Measurements from ENCODE around the gene TSPAN17. TPM values are rescaled to one million over a fixed set of nuclear protein-coding genes. Genes with fewer than 3 reads are reported as not detected.

The TSPAN17 gene
- polyA plus RNA-seq, 1 of the 3 experiments (the other 2 are of a cell fraction) = 61.7 TPM

- ChIA-PET CTCF (interaction anchor here (4.3 to 5.8 kb wide), 2 partner anchors 15 to 72 kb away, joined by 26 to 38 read pairs; no protein-coding TSS in a partner anchor), POLR2A (no interaction called here)
- no peak overlapping the region for H3K9ac ChIP-seq
- no peaks in the 10 kb centered on the region for H3K27me3 ChIP-seq (ENCODE audit: insufficient read depth)
- no peak for DNase-seq
- H3K4me1 ChIP-seq (ENCODE audit: control insufficient read depth in 1 of 2, insufficient read depth in 2 of 2, low read depth in 1 of 2, low read length in 1 of 2) = peaks cover 4 to 21% of the 10 kb centered on the region in 2 experiments; a peak in 2 of 4 replicates
- TF ChIP-seq USF2 (IDR thresholded peaks at IDR 0.05; ENCODE audit: borderline replicate concordance, low read depth, low read length) (no peak), RFX5 (IDR thresholded peaks at IDR 0.05; ENCODE audit: low read length) (no peak), JUND (IDR thresholded peaks at IDR 0.05) (no peak), GABPA (IDR thresholded peaks at IDR 0.05; ENCODE audit: low read depth) (no peak), MXI1 (IDR thresholded peaks at IDR 0.05; ENCODE audit: low read depth, low read length) (no peak), USF1 (IDR thresholded peaks at IDR 0.05; ENCODE audit: borderline replicate concordance, low read depth) (no peak), CHD2 (IDR thresholded peaks at IDR 0.05; ENCODE audit: low read length, partially characterized antibody) (no peak), RXRA (IDR thresholded peaks at IDR 0.05; ENCODE audit: borderline replicate concordance, low read depth) (no peak), MEF2A (IDR thresholded peaks at IDR 0.05; ENCODE audit: borderline replicate concordance, low read depth) (no peak), CTCF (IDR thresholded peaks at IDR 0.05) (no peak), SIN3A (IDR thresholded peaks at IDR 0.05; ENCODE audit: borderline replicate concordance, low read depth, low read length) (no peak)
- H3K4me2 ChIP-seq = no peak overlapping the region
- H3K9me3 ChIP-seq = no peaks in the 10 kb centered on the region
- H3K36me3 ChIP-seq (replicated peaks in 1 of 2; ENCODE audit: control insufficient read depth in 1 of 2, insufficient read depth in 2 of 2, low read length in 1 of 2) = no peaks in the 10 kb centered on the region
- H4K20me1 ChIP-seq (ENCODE audit: insufficient read depth) = peaks cover 7% of the 10 kb centered on the region; the same call in 1 of the 2 replicates
- no peak overlapping the region for H2AFZ ChIP-seq (ENCODE audit: low read depth)
- H3F3A ChIP-seq (replicated peaks; ENCODE audit: insufficient read depth) = no peaks in the 10 kb centered on the region
- H3K4me3 ChIP-seq (ENCODE audit: low read depth in 2 of 2, low read length in 1 of 2) = no peak overlapping the region
- H3K27ac ChIP-seq (ENCODE audit: low read depth in 2 of 2, low read length in 1 of 2) = no peak overlapping the region
- WGBS (ENCODE audit: low lambda C conversion rate) = 94% methylated on average over 19 of the region's 22 CpGs
- no peaks in the 10 kb centered on the region for H3K9me2 ChIP-seq
- peaks cover 28% of the 10 kb centered on the region for H3K79me2 ChIP-seq (ENCODE audit: insufficient read depth)
These were observed 2.2 kb upstream of the TSPAN17 start for GRCh38 chr5:176644878-176645670.
